ENCODE data around the gene TNRC6A.
"Not testable (repeated sequence)": the region's sequence is repeated elsewhere in the genome, so short reads cannot be mapped to it uniquely, and the experiment has no call there.

TNRC6A gene

GRCh38 chr16:24699151-24699723 is 30.2 kb upstream of the TNRC6A start:
- H3K27ac ChIP-seq = no peak overlapping the region
- no peaks in the 10 kb centered on the region for H3K36me3 ChIP-seq (ENCODE audit: insufficient read depth)
- H3K9ac ChIP-seq = no peak overlapping the region
- TF ChIP-seq CTCF (conservative IDR thresholded peaks at IDR 0.05; ENCODE audit: low read depth, low read length) = no peak
- no peak overlapping the region for H3K4me3 ChIP-seq (IDR thresholded peaks at IDR 0.05; ENCODE audit: insufficient read depth, low read depth, low read length)
- no peaks in the 10 kb centered on the region for H3K4me1 ChIP-seq (ENCODE audit: low read depth, poor library complexity, severe bottlenecking)
- H4K20me1 ChIP-seq (ENCODE audit: insufficient read depth) = no peaks in the 10 kb centered on the region
- H3K79me2 ChIP-seq (ENCODE audit: insufficient read depth, low read depth) = no peaks in the 10 kb centered on the region
- no peaks in the 10 kb centered on the region for H3K27me3 ChIP-seq (ENCODE audit: insufficient read depth, low read depth)
- no peak overlapping the region for H2AFZ ChIP-seq (ENCODE audit: low read depth)
- H3K4me2 ChIP-seq = no peak overlapping the region

GRCh38 chr16:24700549-24701392 is 28.7 kb upstream of the TNRC6A start:
- H3K4me2 ChIP-seq = no peak overlapping the region
- no peak overlapping the region for H2AFZ ChIP-seq (ENCODE audit: low read depth)
- H3K9ac ChIP-seq = no peak overlapping the region

GRCh38 chr16:24701521-24701951 is 27.9 kb upstream of the TNRC6A start:
- Histone ChIP-seq H3K9ac (no peak overlapping the region), H3K79me2 (ENCODE audit: insufficient read depth, low read depth) (no peaks in the 10 kb centered on the region), H3K4me1 (ENCODE audit: low read depth, poor library complexity, severe bottlenecking) (no peaks in the 10 kb centered on the region), H3K27me3 (ENCODE audit: insufficient read depth, low read depth) (no peaks in the 10 kb centered on the region), H3K36me3 (ENCODE audit: insufficient read depth) (no peaks in the 10 kb centered on the region), H2AFZ (ENCODE audit: low read depth) (no peak overlapping the region), H3K27ac (no peak overlapping the region), H4K20me1 (ENCODE audit: insufficient read depth) (no peaks in the 10 kb centered on the region), H3K4me3 (IDR thresholded peaks at IDR 0.05; ENCODE audit: insufficient read depth, low read depth, low read length) (no peak overlapping the region), H3K4me2 (no peak overlapping the region)
- no peak for TF ChIP-seq CTCF (conservative IDR thresholded peaks at IDR 0.05; ENCODE audit: low read depth, low read length)

More at GRCh38 chr16:24700549-24701392, 28.7 kb upstream of the TNRC6A start:
- Histone ChIP-seq H3K4me1 (ENCODE audit: low read depth, poor library complexity, severe bottlenecking) (no peaks in the 10 kb centered on the region), H3K27ac (no peak overlapping the region), H3K27me3 (ENCODE audit: insufficient read depth, low read depth) (no peaks in the 10 kb centered on the region), H3K4me3 (IDR thresholded peaks at IDR 0.05; ENCODE audit: insufficient read depth, low read depth, low read length) (no peak overlapping the region), H3K36me3 (ENCODE audit: insufficient read depth) (no peaks in the 10 kb centered on the region), H4K20me1 (ENCODE audit: insufficient read depth) (no peaks in the 10 kb centered on the region), H3K79me2 (ENCODE audit: insufficient read depth, low read depth) (no peaks in the 10 kb centered on the region)
- no peak for TF ChIP-seq CTCF (conservative IDR thresholded peaks at IDR 0.05; ENCODE audit: low read depth, low read length)

GRCh38 chr16:24707760-24708159 is 21.7 kb upstream of the TNRC6A start:
- not testable (repeated sequence) for H3K4me3 ChIP-seq (IDR thresholded peaks at IDR 0.05; ENCODE audit: insufficient read depth, low read depth, low read length); H4K20me1 ChIP-seq (ENCODE audit: insufficient read depth); H3K27me3 ChIP-seq (ENCODE audit: insufficient read depth, low read depth); H3K9ac ChIP-seq; H3K27ac ChIP-seq; H3K4me1 ChIP-seq (ENCODE audit: low read depth, poor library complexity, severe bottlenecking); H3K36me3 ChIP-seq (ENCODE audit: insufficient read depth); H3K79me2 ChIP-seq (ENCODE audit: insufficient read depth, low read depth); H3K4me2 ChIP-seq; H2AFZ ChIP-seq (ENCODE audit: low read depth)

GRCh38 chr16:24713379-24713778 is 16.1 kb upstream of the TNRC6A start:
- Histone ChIP-seq H3K79me2 (ENCODE audit: insufficient read depth, low read depth) (no peaks in the 10 kb centered on the region), H3K4me1 (ENCODE audit: low read depth, poor library complexity, severe bottlenecking) (no peaks in the 10 kb centered on the region)

More at GRCh38 chr16:24713379-24713778, 16.1 kb upstream of the TNRC6A start:
- no peak overlapping the region for H3K4me2 ChIP-seq
- no peak overlapping the region for H3K4me3 ChIP-seq (IDR thresholded peaks at IDR 0.05; ENCODE audit: insufficient read depth, low read depth, low read length)
- no peaks in the 10 kb centered on the region for H4K20me1 ChIP-seq (ENCODE audit: insufficient read depth)
- H3K9ac ChIP-seq = no peak overlapping the region
- H3K27ac ChIP-seq = no peak overlapping the region
- no peak overlapping the region for H2AFZ ChIP-seq (ENCODE audit: low read depth)
- no peaks in the 10 kb centered on the region for H3K27me3 ChIP-seq (ENCODE audit: insufficient read depth, low read depth)
- TF ChIP-seq CTCF (conservative IDR thresholded peaks at IDR 0.05; ENCODE audit: low read depth, low read length) = no peak
- no peaks in the 10 kb centered on the region for H3K36me3 ChIP-seq (ENCODE audit: insufficient read depth)
